ENCODE results near the gene KRT16. TPM values are rescaled to one million over a fixed set of nuclear protein-coding genes. Genes with fewer than 3 reads are reported as not detected.
A peak's percentile ranks its signal among the peaks of the same experiment; 100 is the strongest.

KRT16 gene
- polyA plus RNA-seq, 3 donors: not detected

DNA sequence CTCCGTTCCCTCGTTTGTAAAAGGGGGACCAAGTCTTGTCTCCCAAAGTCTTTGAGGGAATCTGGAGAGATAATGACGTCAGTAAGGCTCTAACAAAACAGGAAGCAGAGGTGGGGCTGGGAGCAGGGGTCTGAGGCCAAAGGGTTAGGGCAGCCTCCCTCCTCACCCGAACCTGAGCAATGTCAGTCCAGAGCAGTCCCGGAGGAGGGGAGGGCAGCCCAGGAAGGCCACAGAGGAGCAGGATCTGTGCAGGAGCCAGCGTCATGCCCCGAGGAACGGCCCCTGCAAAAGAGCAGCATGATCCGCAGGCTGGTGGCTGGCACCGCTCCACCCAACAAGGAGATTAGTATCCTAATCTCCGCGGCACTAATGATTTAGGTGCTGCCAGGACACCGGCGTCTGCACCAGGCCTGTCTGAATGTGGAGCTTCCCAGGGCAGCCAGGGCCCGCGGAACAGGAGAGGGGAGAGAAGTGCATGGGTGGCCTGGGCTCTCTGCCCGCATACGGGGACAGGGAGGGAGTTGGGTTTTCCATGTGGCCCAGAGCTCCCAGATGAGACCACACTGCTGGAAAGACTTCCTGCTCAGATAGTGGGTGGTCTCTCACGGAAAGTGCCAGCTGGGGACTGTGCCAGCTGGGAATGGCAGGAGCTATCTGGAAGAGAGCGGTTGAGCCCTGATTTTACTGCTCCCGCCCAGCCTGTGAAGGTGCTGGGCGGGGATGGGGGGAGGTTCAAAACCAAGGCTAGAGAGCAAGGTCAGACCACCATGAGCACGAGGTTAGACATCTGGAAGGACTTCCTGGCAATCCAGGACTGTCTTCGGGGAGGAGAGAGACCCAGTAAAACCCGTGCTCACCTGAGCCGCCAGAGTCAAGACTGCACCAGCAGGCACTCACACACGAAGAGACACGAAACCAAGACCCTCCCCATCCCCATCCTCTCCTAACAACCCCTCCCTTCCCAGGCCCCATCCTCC lies 22.8 kb upstream of the KRT16 start:
- H3K27me3 Mint-ChIP-seq (ENCODE audit: low read depth in 3 of 3): peaks cover 0 to 4% (median 0%) of the 10 kb centered on the region in 3 donors
- Histone ChIP-seq H3K4me1 (ENCODE audit: control insufficient read depth in 1 of 2, insufficient read depth in 2 of 2, low read length in 2 of 2) (peaks cover 4 to 7% of the 10 kb centered on the region in 2 donors), H3K4me3 (replicated peaks in 1 of 3; ENCODE audit: low read depth in 2 of 3, low read length in 3 of 3) (no peak overlapping the region), H3K4me2 (replicated peaks; ENCODE audit: extremely low read depth, low read length, poor library complexity, severe bottlenecking) (no peak overlapping the region), H3K9me3 (replicated peaks in 1 of 2; ENCODE audit: control insufficient read depth in 1 of 2, insufficient read depth in 1 of 2, low read length in 2 of 2) (no peaks in the 10 kb centered on the region), H3K36me3 (replicated peaks in 1 of 2; ENCODE audit: control insufficient read depth in 1 of 2, insufficient read depth in 2 of 2, low read length in 2 of 2) (no peaks in the 10 kb centered on the region), H2AFZ (ENCODE audit: insufficient read depth, low read depth, low read length, poor library complexity, severe bottlenecking) (no peak overlapping the region), H4K20me1 (ENCODE audit: insufficient read depth, low read length) (no peaks in the 10 kb centered on the region), H3K27me3 (ENCODE audit: control insufficient read depth in 2 of 2, insufficient read depth in 2 of 2, low read length in 2 of 2) (no peaks in the 10 kb centered on the region), H3K79me2 (ENCODE audit: insufficient read depth, low read length) (no peaks in the 10 kb centered on the region), H3K27ac (ENCODE audit: low read depth in 1 of 2, low read length in 2 of 2) (no peak overlapping the region), H3K9ac (ENCODE audit: insufficient read depth, low read length, poor library complexity, severe bottlenecking) (no peak overlapping the region)
- TF ChIP-seq CTCF (IDR thresholded peaks at IDR 0.05): no peak
- H3K9me3 Mint-ChIP-seq: no peaks in the 10 kb centered on the region
- H3K4me1 Mint-ChIP-seq: peaks cover 9% of the 10 kb centered on the region
- WGBS (ENCODE audit: insufficient coverage): 85% methylated on average over 26 of the region's 28 CpGs
- DNase-seq: no peak
- peak overlapping the region in 1 of 7 donors; percentile 37 for H3K27ac Mint-ChIP-seq
- no peak overlapping the region for H3K4me3 Mint-ChIP-seq
- no peaks in the 10 kb centered on the region for H3K36me3 Mint-ChIP-seq
- intact Hi-C loops (cut with micrococcal nuclease): no loop called here

GRCh38 chr17:41634639-41635038 lies 22.1 kb upstream of the KRT16 start:
- no peak overlapping the region for H3K9ac ChIP-seq (ENCODE audit: insufficient read depth, low read length, poor library complexity, severe bottlenecking)
- H3K36me3 Mint-ChIP-seq: no peaks in the 10 kb centered on the region
- no peaks in the 10 kb centered on the region for H3K9me3 ChIP-seq (replicated peaks in 1 of 2; ENCODE audit: control insufficient read depth in 1 of 2, insufficient read depth in 1 of 2, low read length in 2 of 2)
- H3K27ac ChIP-seq (ENCODE audit: low read depth in 1 of 2, low read length in 2 of 2): no peak overlapping the region
- H4K20me1 ChIP-seq (ENCODE audit: insufficient read depth, low read length): no peaks in the 10 kb centered on the region
- 90% methylated on average over 4 of the region's 7 CpGs for WGBS (ENCODE audit: insufficient coverage)
- no peak overlapping the region for H2AFZ ChIP-seq (ENCODE audit: insufficient read depth, low read depth, low read length, poor library complexity, severe bottlenecking)
- no peaks in the 10 kb centered on the region for H3K9me3 Mint-ChIP-seq
- no peak for DNase-seq
- H3K27me3 ChIP-seq (ENCODE audit: control insufficient read depth in 2 of 2, insufficient read depth in 2 of 2, low read length in 2 of 2): no peaks in the 10 kb centered on the region
- H3K4me1 ChIP-seq (ENCODE audit: control insufficient read depth in 1 of 2, insufficient read depth in 2 of 2, low read length in 2 of 2): peaks cover 4 to 7% of the 10 kb centered on the region in 2 donors
- H3K36me3 ChIP-seq (replicated peaks in 1 of 2; ENCODE audit: control insufficient read depth in 1 of 2, insufficient read depth in 2 of 2, low read length in 2 of 2): no peaks in the 10 kb centered on the region
- intact Hi-C loops (cut with micrococcal nuclease): no loop called here
- no peak overlapping the region for H3K4me3 ChIP-seq (replicated peaks in 1 of 3; ENCODE audit: low read depth in 2 of 3, low read length in 3 of 3)
- peaks cover 0 to 4% (median 0%) of the 10 kb centered on the region in 3 donors for H3K27me3 Mint-ChIP-seq (ENCODE audit: low read depth in 3 of 3)
- H3K4me3 Mint-ChIP-seq: no peak overlapping the region
- no peak overlapping the region for H3K4me2 ChIP-seq (replicated peaks; ENCODE audit: extremely low read depth, low read length, poor library complexity, severe bottlenecking)
- no peak for TF ChIP-seq CTCF (IDR thresholded peaks at IDR 0.05)
- H3K79me2 ChIP-seq (ENCODE audit: insufficient read depth, low read length): no peaks in the 10 kb centered on the region
- H3K4me1 Mint-ChIP-seq: peaks cover 9% of the 10 kb centered on the region
- H3K27ac Mint-ChIP-seq: peak overlapping the region in 1 of 7 donors; percentile 37

Measured in CD14-positive monocyte (primary cell).